Motor neuron (in vitro differentiated cells): ENCODE data around the gene ESRP2. TPM values are rescaled to one million over a fixed set of nuclear protein-coding genes. Genes with fewer than 3 reads are reported as not detected.

ENCODE experiments used
- ATAC-seq, 8 experiments: fragments of 200-7000 bp; cut with Tn5 transposase; replicated peaks in 6 of 8; 2 replicates each; pipeline ENCODE4 v1.8.0; 2021; ENCODE audit warnings: mild to moderate bottlenecking in 8 of 8, moderate library complexity in 8 of 8
- H3K27ac ChIP-seq, 2 donors: fragments of 250-450 bp; sonication (Bioruptor Pico); 2 replicates each; pipeline ENCODE4 v1.9.0; 2021; ENCODE audit warnings: antibody characterized with exemption in 2 of 2, mild to moderate bottlenecking in 2 of 2, moderate library complexity in 1 of 2
- H3K4me1 ChIP-seq, 2 donors: fragments of 250-450 bp; sonication (Bioruptor Pico); replicated peaks in 1 of 2; 2 replicates each; pipeline ENCODE4 v1.6.1; 2021; ENCODE audit warnings: antibody characterized with exemption in 2 of 2, mild to moderate bottlenecking in 2 of 2, moderate library complexity in 1 of 2
- H3K4me3 ChIP-seq, 5 donors: fragments of 250-450 bp; sonication (Bioruptor Pico); 2 replicates each; pipeline ENCODE4 v1.9.0; 2021; ENCODE audit warnings: antibody characterized with exemption in 5 of 5, mild to moderate bottlenecking in 5 of 5, moderate library complexity in 4 of 5
- WGBS, 10 experiments: fragments of 450-650 bp; shearing (Covaris generic); methylation state at CpG; one replicate each; pipeline ENCODE4 v1.0.0; 2022; 5-methylcytosine and 5-hydroxymethylcytosine counted together
- in situ Hi-C, 9 experiments: fragments of 400-800 bp; cut with MboI; loops; one replicate each; pipeline ENCODE4 v1.15.0; 2021; ENCODE audit warnings: low sequenced_read_pairs in 9 of 9, low pct_unique_long_range_greater_than_20kb in 2 of 9; ENCODE audit not compliant: unreplicated experiment in 9 of 9
- total RNA-seq, 8 experiments: library from RNA; unstranded; fragments of 300-600 nt; gene quantifications; 2 replicates each; pipeline versions ENCODE4 v1.2.3 to v1.2.4, GENCODE V29; 2022

ESRP2 gene
- total RNA-seq, 8 experiments from 2014 or later: 0.33 to 4.6 (median 0.73) TPM

- Histone ChIP-seq H3K4me1 (peaks cover 6 to 9% of the 10 kb centered on the region in 2 donors), H3K4me3 (peak overlapping the region; percentile 63 to 98 (median 94)), H3K27ac (no peak overlapping the region)
- 5 to 13% (median 13%) methylated on average over 3 to 9 of the region's 20 CpGs; no CpG with 5 or more reads in 7 of the 10 experiments for WGBS, 10 experiments
- in situ Hi-C loops: no loop called here
- no peak for ATAC-seq
Measured at GRCh38 chr16:68244481-68244902, 8.6 kb upstream of the ESRP2 start.

GRCh38 chr16:68242926-68243858 is 7.3 kb upstream of the ESRP2 start:
- 66 to 100% (median 81%) methylated on average over 1 to 6 of the region's 9 CpGs; no CpG with 5 or more reads in 4 of the 10 experiments for WGBS, 10 experiments
- H3K4me3 ChIP-seq: no peak overlapping the region
- ATAC-seq: no peak
- H3K4me1 ChIP-seq: peaks cover 6 to 10% of the 10 kb centered on the region in 2 donors
- in situ Hi-C loops: no loop called here
- no peak overlapping the region for H3K27ac ChIP-seq

GRCh38 chr16:68242085-68242484 is 6.2 kb upstream of the ESRP2 start:
- in situ Hi-C loops: no loop called here
- Histone ChIP-seq H3K4me1 (peaks cover 6 to 15% of the 10 kb centered on the region in 2 donors), H3K4me3 (no peak overlapping the region), H3K27ac (no peak overlapping the region)
- no peak for ATAC-seq
- WGBS, 10 experiments: 64 to 100% (median 80%) methylated on average over 2 to 5 of the region's 7 CpGs; no CpG with 5 or more reads in 3 of the 10 experiments

- peak overlapping the region in 1 of 2 donors; percentile 74 for H3K27ac ChIP-seq
- WGBS, 10 experiments: 23 to 70% (median 35%) methylated on average over 2 to 20 of the region's 20 CpGs; no CpG with 5 or more reads in 4 of the 10 experiments
- no peak for ATAC-seq
- in situ Hi-C loops: no loop called here
- peaks cover 0 to 18% of the 10 kb centered on the region in 2 donors for H3K4me1 ChIP-seq
- H3K4me3 ChIP-seq: peak overlapping the region; percentile 32 to 41 (median 37)
Measured at GRCh38 chr16:68238029-68238345, 2.1 kb upstream of the ESRP2 start.

- in situ Hi-C loops: no loop called here
- Histone ChIP-seq H3K4me1 (peaks cover 0 to 21% of the 10 kb centered on the region in 2 donors), H3K4me3 (peak overlapping the region; percentile 32 to 41 (median 37)), H3K27ac (peak overlapping the region in 1 of 2 donors; percentile 74)
- ATAC-seq: peak; percentile 84 to 94 (median 92)
- 0 to 15% (median 2%) methylated on average over 2 to 11 of the region's 72 CpGs; no CpG with 5 or more reads in 4 of the 10 experiments for WGBS, 10 experiments
Measured at GRCh38 chr16:68237243-68238028, 1.5 kb upstream of the ESRP2 start.

GRCh38 chr16:68236826-68237242 is 907 bp upstream of the ESRP2 start:
- 0 to 40% (median 24%) methylated on average over 1 to 12 of the region's 21 CpGs; no CpG with 5 or more reads in 4 of the 10 experiments for WGBS, 10 experiments
- peak overlapping the region in 1 of 2 donors; percentile 49 for H3K27ac ChIP-seq
- ATAC-seq: peak in 1 of 8 experiments; percentile 1
- H3K4me3 ChIP-seq: peak overlapping the region; percentile 32 to 41 (median 37)
- peaks cover 0 to 21% of the 10 kb centered on the region in 2 donors for H3K4me1 ChIP-seq
- in situ Hi-C loops: no loop called here

- Histone ChIP-seq H3K4me1 (peaks cover 0 to 21% of the 10 kb centered on the region in 2 donors), H3K27ac (no peak overlapping the region), H3K4me3 (peak overlapping the region in 2 of 5 donors; percentile 39 to 41)
- in situ Hi-C loops: no loop called here
- 0 to 90% (median 50%) methylated on average over 1 to 6 of the region's 45 CpGs; no CpG with 5 or more reads in 7 of the 10 experiments for WGBS, 10 experiments
- ATAC-seq: no peak
Measured at GRCh38 chr16:68236137-68236825, 354 bp upstream of the ESRP2 start.

- in situ Hi-C loops: no loop called here
Measured at GRCh38 chr16:68235108-68235886, 630 bp downstream of the ESRP2 start.

GRCh38 chr16:68234188-68235107 is 1.5 kb downstream of the ESRP2 start:
- in situ Hi-C loops: no loop called here
- H3K4me1 ChIP-seq: peaks cover 0 to 21% of the 10 kb centered on the region in 2 donors
- no peak overlapping the region for H3K4me3 ChIP-seq
- WGBS, 10 experiments: 60 to 81% (median 67%) methylated on average over 1 to 5 of the region's 13 CpGs; no CpG with 5 or more reads in 3 of the 10 experiments
- ATAC-seq: no peak
- no peak overlapping the region for H3K27ac ChIP-seq

More at GRCh38 chr16:68235108-68235886, 630 bp downstream of the ESRP2 start:
- WGBS, 10 experiments: 27 to 100% (median 40%) methylated on average over 1 to 11 of the region's 73 CpGs; no CpG with 5 or more reads in 5 of the 10 experiments
- H3K4me3 ChIP-seq: no peak overlapping the region
- H3K4me1 ChIP-seq: peaks cover 0 to 21% of the 10 kb centered on the region in 2 donors
- H3K27ac ChIP-seq: no peak overlapping the region
- no peak for ATAC-seq

- in situ Hi-C loops: no loop called here
- no peak overlapping the region for H3K4me3 ChIP-seq
Measured at GRCh38 chr16:68233835-68234187, 2.1 kb downstream of the ESRP2 start.

More at GRCh38 chr16:68233835-68234187, 2.1 kb downstream of the ESRP2 start:
- 50 to 100% (median 100%) methylated on average over 1 to 2 of the region's 8 CpGs; no CpG with 5 or more reads in 2 of the 10 experiments for WGBS, 10 experiments
- Histone ChIP-seq H3K4me1 (peaks cover 0 to 21% of the 10 kb centered on the region in 2 donors), H3K27ac (no peak overlapping the region)
- ATAC-seq: peak in 1 of 8 experiments; percentile 16
